Measurements from ENCODE around the gene OR2A1.
"Not testable (repeated sequence)": the region's sequence is repeated elsewhere in the genome, so short reads cannot be mapped to it uniquely, and the experiment has no call there.

OR2A1 gene

GRCh38 chr7:144311218-144311617 is 1.0 kb upstream of the OR2A1 start:
- H3K4me1 ChIP-seq (ENCODE audit: control insufficient read depth in 2 of 2, insufficient read depth in 1 of 2, low read depth in 1 of 2, low read length in 2 of 2); H3K4ac ChIP-seq (ENCODE audit: low read length); H3K18ac ChIP-seq (ENCODE audit: low read length); H3K79me1 ChIP-seq (ENCODE audit: low read depth, low read length); H2BK120ac ChIP-seq (ENCODE audit: low read depth, low read length); H3K27ac ChIP-seq (replicated peaks; ENCODE audit: low read length); H2BK12ac ChIP-seq (ENCODE audit: low read length); H3K14ac ChIP-seq (ENCODE audit: low read length); H3K9ac ChIP-seq (ENCODE audit: low read depth, low read length, poor library complexity); H3K9me3 ChIP-seq (replicated peaks in 1 of 2; ENCODE audit: control insufficient read depth in 2 of 2, insufficient read depth in 1 of 2, low read depth in 1 of 2, low read length in 2 of 2); DNase-seq (ENCODE audit: low spot score); H3K36me3 ChIP-seq (replicated peaks in 1 of 2; ENCODE audit: control insufficient read depth in 2 of 2, insufficient read depth in 2 of 2, low read length in 2 of 2); H3K23ac ChIP-seq (ENCODE audit: low read depth, low read length, poor library complexity); H2BK15ac ChIP-seq (ENCODE audit: low read length); H4K91ac ChIP-seq (ENCODE audit: low read depth, low read length, poor library complexity); H2AK5ac ChIP-seq (ENCODE audit: low read depth, low read length); H2AFZ ChIP-seq (ENCODE audit: low read length); H3K27me3 ChIP-seq (ENCODE audit: control insufficient read depth in 3 of 3, insufficient read depth in 3 of 3, low read depth in 1 of 3, low read length in 3 of 3); H4K8ac ChIP-seq (ENCODE audit: low read depth, low read length); H3K4me2 ChIP-seq (ENCODE audit: insufficient read depth, low read length, poor library complexity, severe bottlenecking); H2BK5ac ChIP-seq (ENCODE audit: low read length); H3K4me3 ChIP-seq (ENCODE audit: low read length in 2 of 2): not testable (repeated sequence)
- WGBS, 2 donors (ENCODE audit: extremely low coverage in 2 of 2, insufficient read length in 2 of 2, insufficient replicate concordance in 1 of 2): no CpG with 5 or more reads among the region's 2 CpGs

- H3K4me1 ChIP-seq (ENCODE audit: control insufficient read depth in 2 of 2, insufficient read depth in 1 of 2, low read depth in 1 of 2, low read length in 2 of 2); H3K14ac ChIP-seq (ENCODE audit: low read length); DNase-seq (ENCODE audit: low spot score); H3K27me3 ChIP-seq (ENCODE audit: control insufficient read depth in 3 of 3, insufficient read depth in 3 of 3, low read depth in 1 of 3, low read length in 3 of 3); H2BK5ac ChIP-seq (ENCODE audit: low read length); H3K4me2 ChIP-seq (ENCODE audit: insufficient read depth, low read length, poor library complexity, severe bottlenecking); H2BK12ac ChIP-seq (ENCODE audit: low read length); H3K27ac ChIP-seq (replicated peaks; ENCODE audit: low read length); H2BK15ac ChIP-seq (ENCODE audit: low read length); H3K36me3 ChIP-seq (replicated peaks in 1 of 2; ENCODE audit: control insufficient read depth in 2 of 2, insufficient read depth in 2 of 2, low read length in 2 of 2); H3K79me1 ChIP-seq (ENCODE audit: low read depth, low read length); H3K9ac ChIP-seq (ENCODE audit: low read depth, low read length, poor library complexity); H3K4ac ChIP-seq (ENCODE audit: low read length); H4K8ac ChIP-seq (ENCODE audit: low read depth, low read length); H3K4me3 ChIP-seq (ENCODE audit: low read length in 2 of 2); H3K9me3 ChIP-seq (replicated peaks in 1 of 2; ENCODE audit: control insufficient read depth in 2 of 2, insufficient read depth in 1 of 2, low read depth in 1 of 2, low read length in 2 of 2); H4K91ac ChIP-seq (ENCODE audit: low read depth, low read length, poor library complexity); H2AK5ac ChIP-seq (ENCODE audit: low read depth, low read length); H2AFZ ChIP-seq (ENCODE audit: low read length); H2BK120ac ChIP-seq (ENCODE audit: low read depth, low read length); H3K23ac ChIP-seq (ENCODE audit: low read depth, low read length, poor library complexity); H3K18ac ChIP-seq (ENCODE audit: low read length): not testable (repeated sequence)
- no CpG with 5 or more reads among the region's 1 CpG for WGBS, 2 donors (ENCODE audit: extremely low coverage in 2 of 2, insufficient read length in 2 of 2, insufficient replicate concordance in 1 of 2)
These were observed 5.3 kb downstream of the OR2A1 start for GRCh38 chr7:144317537-144317936.

GRCh38 chr7:144319547-144319946 is 7.3 kb downstream of the OR2A1 start:
- H4K91ac ChIP-seq (ENCODE audit: low read depth, low read length, poor library complexity); H2AFZ ChIP-seq (ENCODE audit: low read length); H3K27ac ChIP-seq (replicated peaks; ENCODE audit: low read length); H3K4me1 ChIP-seq (ENCODE audit: control insufficient read depth in 2 of 2, insufficient read depth in 1 of 2, low read depth in 1 of 2, low read length in 2 of 2); H3K36me3 ChIP-seq (replicated peaks in 1 of 2; ENCODE audit: control insufficient read depth in 2 of 2, insufficient read depth in 2 of 2, low read length in 2 of 2); H3K23ac ChIP-seq (ENCODE audit: low read depth, low read length, poor library complexity); H3K4me2 ChIP-seq (ENCODE audit: insufficient read depth, low read length, poor library complexity, severe bottlenecking); DNase-seq (ENCODE audit: low spot score); H4K8ac ChIP-seq (ENCODE audit: low read depth, low read length); H2BK15ac ChIP-seq (ENCODE audit: low read length); H3K9ac ChIP-seq (ENCODE audit: low read depth, low read length, poor library complexity); H3K4ac ChIP-seq (ENCODE audit: low read length); H3K14ac ChIP-seq (ENCODE audit: low read length); H3K9me3 ChIP-seq (replicated peaks in 1 of 2; ENCODE audit: control insufficient read depth in 2 of 2, insufficient read depth in 1 of 2, low read depth in 1 of 2, low read length in 2 of 2); H2AK5ac ChIP-seq (ENCODE audit: low read depth, low read length); H2BK5ac ChIP-seq (ENCODE audit: low read length); H2BK120ac ChIP-seq (ENCODE audit: low read depth, low read length); H3K79me1 ChIP-seq (ENCODE audit: low read depth, low read length); H3K4me3 ChIP-seq (ENCODE audit: low read length in 2 of 2); H2BK12ac ChIP-seq (ENCODE audit: low read length); H3K18ac ChIP-seq (ENCODE audit: low read length); H3K27me3 ChIP-seq (ENCODE audit: control insufficient read depth in 3 of 3, insufficient read depth in 3 of 3, low read depth in 1 of 3, low read length in 3 of 3): not testable (repeated sequence)
- WGBS, 2 donors (ENCODE audit: extremely low coverage in 2 of 2, insufficient read length in 2 of 2, insufficient replicate concordance in 1 of 2): no CpG with 5 or more reads among the region's 2 CpGs

GRCh38 chr7:144321677-144322206 is 9.5 kb downstream of the OR2A1 start:
- H3K9ac ChIP-seq (ENCODE audit: low read depth, low read length, poor library complexity); H3K9me3 ChIP-seq (replicated peaks in 1 of 2; ENCODE audit: control insufficient read depth in 2 of 2, insufficient read depth in 1 of 2, low read depth in 1 of 2, low read length in 2 of 2); H3K18ac ChIP-seq (ENCODE audit: low read length); DNase-seq (ENCODE audit: low spot score); H2AK5ac ChIP-seq (ENCODE audit: low read depth, low read length); H3K27ac ChIP-seq (replicated peaks; ENCODE audit: low read length); H3K27me3 ChIP-seq (ENCODE audit: control insufficient read depth in 3 of 3, insufficient read depth in 3 of 3, low read depth in 1 of 3, low read length in 3 of 3); H2BK120ac ChIP-seq (ENCODE audit: low read depth, low read length); H2AFZ ChIP-seq (ENCODE audit: low read length); H4K8ac ChIP-seq (ENCODE audit: low read depth, low read length); H2BK5ac ChIP-seq (ENCODE audit: low read length); H2BK12ac ChIP-seq (ENCODE audit: low read length); H3K79me1 ChIP-seq (ENCODE audit: low read depth, low read length); H3K4me2 ChIP-seq (ENCODE audit: insufficient read depth, low read length, poor library complexity, severe bottlenecking); H3K4me3 ChIP-seq (ENCODE audit: low read length in 2 of 2); H3K4ac ChIP-seq (ENCODE audit: low read length); H4K91ac ChIP-seq (ENCODE audit: low read depth, low read length, poor library complexity); H3K14ac ChIP-seq (ENCODE audit: low read length); H3K23ac ChIP-seq (ENCODE audit: low read depth, low read length, poor library complexity); H3K4me1 ChIP-seq (ENCODE audit: control insufficient read depth in 2 of 2, insufficient read depth in 1 of 2, low read depth in 1 of 2, low read length in 2 of 2); H3K36me3 ChIP-seq (replicated peaks in 1 of 2; ENCODE audit: control insufficient read depth in 2 of 2, insufficient read depth in 2 of 2, low read length in 2 of 2); H2BK15ac ChIP-seq (ENCODE audit: low read length): not testable (repeated sequence)
- no CpG with 5 or more reads among the region's 3 CpGs for WGBS, 2 donors (ENCODE audit: extremely low coverage in 2 of 2, insufficient read length in 2 of 2, insufficient replicate concordance in 1 of 2)
